Tibial artery (tissue), 4 donors: Measurements from ENCODE around the gene MPND.

ENCODE experiments used
- DNase-seq, 2 donors: peaks; one replicate each; pipeline ENCODE4 v3.0.0-alpha.2; 2019
- H3K27ac ChIP-seq, 2 donors: fragments of 200-600 bp; sonication (generic) in 1 of 2; 1 replicate in 1 of 2; 2 replicates in 1 of 2; pipeline ENCODE4 v1.5.1; 2018 to 2019; ENCODE audit warnings: mild to moderate bottlenecking in 1 of 2
- H3K27me3 ChIP-seq, 2 donors: fragments of 200-600 bp; sonication (generic) in 1 of 2; one replicate each; pipeline versions ENCODE4 v1.5.1 to v1.6.0; 2016 to 2019
- H3K36me3 ChIP-seq, 3 donors: fragments of 200-600 bp; sonication (generic) in 2 of 3; one replicate each; pipeline ENCODE4 v1.5.1; 2016 to 2019; ENCODE audit warnings: mild to moderate bottlenecking in 2 of 3
- H3K4me1 ChIP-seq, 4 donors: fragments of 200-600 bp; sonication (generic) in 2 of 4; 1 replicate in 3 of 4; 2 replicates in 1 of 4; pipeline ENCODE4 v1.5.1; 2016 to 2019
- H3K4me3 ChIP-seq, 2 donors: fragments of 200-600 bp; sonication (generic) in 1 of 2; 1 replicate in 1 of 2; 2 replicates in 1 of 2; pipeline ENCODE4 v1.5.1; 2018 to 2019; ENCODE audit warnings: mild to moderate bottlenecking in 2 of 2
- H3K9me3 ChIP-seq, 3 donors: fragments of 200-600 bp; sonication (generic) in 1 of 3; one replicate each; pipeline ENCODE4 v1.5.1; 2016 to 2019
- intact Hi-C: fragments of 100-400 bp; cut with DNase I; formaldehyde crosslinking; loops from one replicate; pipeline ENCODE4 v1.15.0; 2023; ENCODE audit warnings: low total_unique reads
- TF ChIP-seq, protein P1 (sequence below), 2 experiments: fragments of 200-600 bp in 1 of 2; fragments of 450-650 bp in 1 of 2; IDR thresholded peaks; one replicate each; pipeline ENCODE4 v1.5.1; 2017 to 2019; ENCODE audit warnings: antibody characterized with exemption in 2 of 2, mild to moderate bottlenecking in 1 of 2, moderate library complexity in 1 of 2

MPND gene

DNA sequence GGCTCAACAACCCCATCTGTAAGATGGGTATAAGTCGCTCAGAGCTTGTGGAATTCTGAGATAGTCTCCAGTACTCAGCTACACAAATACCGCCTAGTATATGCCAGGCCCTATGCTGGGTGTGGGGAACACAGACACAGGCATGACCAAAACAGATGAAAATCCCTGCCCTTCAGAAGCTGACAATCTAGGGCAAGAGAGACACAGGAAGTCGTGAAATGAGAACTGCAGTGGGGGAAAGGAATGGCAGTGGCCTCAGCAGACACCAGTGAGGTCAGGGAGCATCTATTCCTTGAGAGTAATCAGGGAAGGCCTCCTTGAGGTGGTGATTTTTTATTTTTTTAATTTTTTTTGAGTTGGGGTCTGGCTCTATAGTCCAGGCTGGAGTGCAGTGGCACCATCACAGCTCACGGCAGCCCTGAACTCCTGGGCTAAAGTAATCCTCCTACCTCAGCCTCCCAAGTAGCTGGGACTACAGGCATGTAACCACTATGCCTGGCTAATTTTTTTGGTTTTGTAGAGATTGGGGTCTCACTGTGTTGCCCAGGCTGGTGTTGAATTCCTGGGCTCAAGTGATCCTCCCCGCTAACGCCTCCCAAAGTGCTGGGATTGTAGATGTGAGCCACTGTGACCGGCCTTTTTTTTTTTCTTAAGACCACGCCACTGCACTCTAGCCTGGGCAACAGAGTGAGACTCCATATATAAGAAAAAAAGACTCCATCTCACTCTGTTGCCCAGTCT lies 44.4 kb upstream of the MPND start:
- TF ChIP-seq, protein P1, sequence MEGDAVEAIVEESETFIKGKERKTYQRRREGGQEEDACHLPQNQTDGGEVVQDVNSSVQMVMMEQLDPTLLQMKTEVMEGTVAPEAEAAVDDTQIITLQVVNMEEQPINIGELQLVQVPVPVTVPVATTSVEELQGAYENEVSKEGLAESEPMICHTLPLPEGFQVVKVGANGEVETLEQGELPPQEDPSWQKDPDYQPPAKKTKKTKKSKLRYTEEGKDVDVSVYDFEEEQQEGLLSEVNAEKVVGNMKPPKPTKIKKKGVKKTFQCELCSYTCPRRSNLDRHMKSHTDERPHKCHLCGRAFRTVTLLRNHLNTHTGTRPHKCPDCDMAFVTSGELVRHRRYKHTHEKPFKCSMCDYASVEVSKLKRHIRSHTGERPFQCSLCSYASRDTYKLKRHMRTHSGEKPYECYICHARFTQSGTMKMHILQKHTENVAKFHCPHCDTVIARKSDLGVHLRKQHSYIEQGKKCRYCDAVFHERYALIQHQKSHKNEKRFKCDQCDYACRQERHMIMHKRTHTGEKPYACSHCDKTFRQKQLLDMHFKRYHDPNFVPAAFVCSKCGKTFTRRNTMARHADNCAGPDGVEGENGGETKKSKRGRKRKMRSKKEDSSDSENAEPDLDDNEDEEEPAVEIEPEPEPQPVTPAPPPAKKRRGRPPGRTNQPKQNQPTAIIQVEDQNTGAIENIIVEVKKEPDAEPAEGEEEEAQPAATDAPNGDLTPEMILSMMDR (IDR thresholded peaks at IDR 0.05): no peak
- H3K27me3 ChIP-seq: peaks cover 0 to 56% of the 10 kb centered on the region in 2 donors
- intact Hi-C loops: no loop called here
- no peak overlapping the region for H3K27ac ChIP-seq
- H3K36me3 ChIP-seq: no peaks in the 10 kb centered on the region
- H3K4me1 ChIP-seq: no peaks in the 10 kb centered on the region
- H3K9me3 ChIP-seq: no peaks in the 10 kb centered on the region
- H3K4me3 ChIP-seq: no peak overlapping the region
- DNase-seq: no peak

DNA sequence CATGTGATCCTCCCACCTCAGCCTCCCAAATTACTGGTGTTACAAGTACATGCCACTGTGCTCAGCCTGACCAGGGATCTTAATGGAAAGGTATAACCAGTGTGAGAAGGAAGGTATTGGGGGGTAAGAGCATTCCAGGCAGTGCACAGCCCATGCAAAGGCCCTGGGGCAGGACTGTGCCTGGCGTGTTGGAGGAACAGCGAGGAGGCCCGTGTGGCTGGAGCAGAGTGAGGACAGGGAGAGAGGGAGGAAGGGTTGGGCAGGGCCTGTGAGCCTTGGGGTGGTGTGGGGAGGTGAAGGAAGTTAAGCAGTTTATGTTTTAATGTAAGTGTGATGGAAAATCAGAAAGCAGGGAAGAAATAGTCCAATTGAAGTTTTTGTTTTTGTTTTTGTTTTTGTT lies 42.8 kb upstream of the MPND start:
- intact Hi-C loops: no loop called here
- Histone ChIP-seq H3K4me1 (peaks cover 0 to 6% (median 2%) of the 10 kb centered on the region in 4 donors), H3K27me3 (peaks cover 0 to 62% of the 10 kb centered on the region in 2 donors), H3K27ac (no peak overlapping the region), H3K36me3 (no peaks in the 10 kb centered on the region), H3K9me3 (no peaks in the 10 kb centered on the region), H3K4me3 (no peak overlapping the region)
- TF ChIP-seq, protein P1 (IDR thresholded peaks at IDR 0.05): no peak
- DNase-seq: no peak

GRCh38 chr19:4301590-4302242 lies 41.6 kb upstream of the MPND start:
- Histone ChIP-seq H3K36me3 (no peaks in the 10 kb centered on the region), H3K4me3 (no peak overlapping the region), H3K27me3 (peaks cover 0 to 58% of the 10 kb centered on the region in 2 donors), H3K9me3 (no peaks in the 10 kb centered on the region), H3K4me1 (peaks cover 0 to 6% (median 2%) of the 10 kb centered on the region in 4 donors), H3K27ac (no peak overlapping the region)
- TF ChIP-seq, protein P1 (IDR thresholded peaks at IDR 0.05): no peak
- intact Hi-C loops: no loop called here
- no peak for DNase-seq

- Histone ChIP-seq H3K4me3 (no peak within 1 kb of the TSS), H3K4me1 (peaks cover 0 to 6% (median 2%) of the 10 kb centered on the region in 4 donors), H3K9me3 (no peaks in the 10 kb centered on the region), H3K36me3 (no peaks in the 10 kb centered on the region), H3K27ac (no peak within 1 kb of the TSS), H3K27me3 (peaks cover 0 to 59% of the 10 kb centered on the region in 2 donors)
- TF ChIP-seq, protein P1 (IDR thresholded peaks at IDR 0.05): no peak
- intact Hi-C loops: no loop called here
- DNase-seq: no peak
These were observed 41.1 kb upstream of the MPND start, which contains the start of gene TMIGD2 for GRCh38 chr19:4302243-4302640. TSS of gene TMIGD2 (minus strand) at chr19:4302389. CDS start at chr19:4302385, 4 bp downstream.

GRCh38 chr19:4303819-4304537 lies 39.4 kb upstream of the MPND start:
- Histone ChIP-seq H3K9me3 (no peaks in the 10 kb centered on the region), H3K27me3 (peaks cover 0 to 61% of the 10 kb centered on the region in 2 donors), H3K36me3 (no peaks in the 10 kb centered on the region), H3K4me3 (no peak overlapping the region), H3K27ac (no peak overlapping the region), H3K4me1 (peaks cover 0 to 6% (median 2%) of the 10 kb centered on the region in 4 donors)
- intact Hi-C loops: no loop called here
- no peak for DNase-seq
- TF ChIP-seq, protein P1 (IDR thresholded peaks at IDR 0.05): no peak
